Type B pancreatic cell (in vitro differentiated cells): ENCODE results near the gene PCSK9. TPM values are rescaled to one million over a fixed set of nuclear protein-coding genes. Genes with fewer than 3 reads are reported as not detected.
A peak's percentile ranks its signal among the peaks of the same experiment; 100 is the strongest.

Experiments used
- DNase-seq: peaks from one replicate; pipeline ENCODE4 v3.0.0; 2021; ENCODE audit warnings: mixed read lengths; ENCODE audit not compliant: unreplicated experiment; ENCODE audit errors: extremely low spot score
- H3K27ac Mint-ChIP-seq: 2 replicates; pipeline ENCODE4 v1.8.0; 2021; ENCODE audit warnings: mild to moderate bottlenecking, mixed read lengths
- H3K27me3 Mint-ChIP-seq: 2 replicates; pipeline ENCODE4 v1.8.0; 2021; ENCODE audit warnings: mixed read lengths
- H3K36me3 Mint-ChIP-seq: 2 replicates; pipeline ENCODE4 v1.8.0; 2021; ENCODE audit warnings: mixed read lengths
- H3K4me1 Mint-ChIP-seq: one replicate; pipeline ENCODE4 v1.8.0; 2021; ENCODE audit warnings: mixed read lengths; ENCODE audit not compliant: unreplicated experiment
- H3K4me3 Mint-ChIP-seq: 2 replicates; pipeline ENCODE4 v1.8.0; 2021; ENCODE audit warnings: mild to moderate bottlenecking, mixed read lengths
- H3K9me3 Mint-ChIP-seq: 2 replicates; pipeline ENCODE4 v1.8.0; 2021; ENCODE audit warnings: mixed read lengths
- total RNA-seq: library from RNA; stranded (reverse); gene quantifications from 2 replicates; pipeline ENCODE4 v1.2.1, GENCODE V29; 2021; ENCODE audit warnings: low replicate concordance
- TF ChIP-seq, protein P1 (sequence below): fragments of 200-600 bp; sonication (generic); conservative IDR thresholded peaks from 2 replicates; pipeline ENCODE4 v1.5.0; 2021; ENCODE audit warnings: antibody characterized with exemption, mild to moderate bottlenecking

The PCSK9 gene
- total RNA-seq, 1 donor from 2014 or later = 15.3 TPM

DNA sequence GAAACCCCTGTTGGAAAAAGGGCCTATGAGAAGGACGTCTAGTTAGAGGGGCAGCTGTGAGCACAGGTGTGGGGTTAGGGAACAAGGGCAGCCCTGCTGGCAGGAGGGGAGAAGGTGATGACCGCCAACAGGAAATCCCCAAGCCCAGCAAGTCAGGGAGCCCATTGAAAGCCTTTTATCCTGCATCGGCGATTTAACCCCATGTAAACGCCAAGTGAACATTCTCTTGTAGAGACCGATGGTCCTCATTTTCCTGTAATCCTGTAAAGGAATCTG is 41.7 kb upstream of the PCSK9 start:
- Mint-ChIP-seq H3K4me3 (peak overlapping the region; percentile 62), H3K4me1 (peaks cover 28% of the 10 kb centered on the region), H3K36me3 (no peaks in the 10 kb centered on the region), H3K9me3 (no peaks in the 10 kb centered on the region), H3K27me3 (peaks cover 45% of the 10 kb centered on the region), H3K27ac (no peak overlapping the region)
- TF ChIP-seq, protein P1, sequence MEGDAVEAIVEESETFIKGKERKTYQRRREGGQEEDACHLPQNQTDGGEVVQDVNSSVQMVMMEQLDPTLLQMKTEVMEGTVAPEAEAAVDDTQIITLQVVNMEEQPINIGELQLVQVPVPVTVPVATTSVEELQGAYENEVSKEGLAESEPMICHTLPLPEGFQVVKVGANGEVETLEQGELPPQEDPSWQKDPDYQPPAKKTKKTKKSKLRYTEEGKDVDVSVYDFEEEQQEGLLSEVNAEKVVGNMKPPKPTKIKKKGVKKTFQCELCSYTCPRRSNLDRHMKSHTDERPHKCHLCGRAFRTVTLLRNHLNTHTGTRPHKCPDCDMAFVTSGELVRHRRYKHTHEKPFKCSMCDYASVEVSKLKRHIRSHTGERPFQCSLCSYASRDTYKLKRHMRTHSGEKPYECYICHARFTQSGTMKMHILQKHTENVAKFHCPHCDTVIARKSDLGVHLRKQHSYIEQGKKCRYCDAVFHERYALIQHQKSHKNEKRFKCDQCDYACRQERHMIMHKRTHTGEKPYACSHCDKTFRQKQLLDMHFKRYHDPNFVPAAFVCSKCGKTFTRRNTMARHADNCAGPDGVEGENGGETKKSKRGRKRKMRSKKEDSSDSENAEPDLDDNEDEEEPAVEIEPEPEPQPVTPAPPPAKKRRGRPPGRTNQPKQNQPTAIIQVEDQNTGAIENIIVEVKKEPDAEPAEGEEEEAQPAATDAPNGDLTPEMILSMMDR = no peak
- DNase-seq = no peak

DNA sequence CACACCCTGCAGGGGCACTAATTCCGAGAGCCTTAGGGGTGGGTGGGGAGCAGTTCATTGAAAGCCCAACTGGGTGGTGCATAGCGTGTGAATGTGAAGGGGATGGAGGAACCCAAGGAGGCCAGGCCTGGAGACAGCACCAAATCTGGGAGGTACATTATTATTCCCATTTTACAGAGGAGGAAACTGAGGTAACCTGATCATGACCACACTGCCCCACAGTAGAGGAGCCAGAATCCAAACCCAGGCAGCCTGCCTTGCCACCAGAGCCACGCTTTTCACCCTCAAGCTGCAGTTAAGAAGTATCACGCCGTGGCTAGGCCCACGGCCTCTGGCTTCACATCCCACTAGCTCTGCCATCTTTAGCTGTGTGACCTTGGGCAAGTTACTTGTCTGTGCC is 41.2 kb upstream of the PCSK9 start:
- Mint-ChIP-seq H3K4me3 (no peak overlapping the region), H3K4me1 (peaks cover 28% of the 10 kb centered on the region), H3K36me3 (no peaks in the 10 kb centered on the region), H3K27me3 (peaks cover 45% of the 10 kb centered on the region), H3K27ac (no peak overlapping the region), H3K9me3 (no peaks in the 10 kb centered on the region)
- no peak for DNase-seq
- TF ChIP-seq, protein P1 = no peak

DNA sequence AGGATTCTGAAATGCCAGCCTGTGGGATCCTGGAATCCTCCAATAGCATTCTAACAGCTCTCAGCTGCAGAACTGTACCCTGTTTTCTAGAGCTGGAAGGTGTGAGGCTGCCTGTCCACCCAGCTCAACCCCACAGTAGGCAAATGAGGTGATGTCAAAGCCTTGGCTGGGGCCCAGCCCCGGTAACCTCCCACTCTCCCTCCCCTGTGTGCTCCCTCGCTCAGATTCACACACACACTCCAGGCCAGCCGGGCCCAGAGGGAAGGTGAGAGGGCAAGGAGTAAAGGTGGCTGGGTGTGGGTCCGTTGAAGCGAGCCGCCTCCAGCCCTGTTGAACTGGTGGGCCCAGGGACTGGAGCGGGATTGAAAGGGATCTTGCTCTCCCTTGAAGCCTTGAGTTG is 40.7 kb upstream of the PCSK9 start, which contains the start of gene BSND:
Gene BSND (plus strand): TSS at position 257 of the 400 bp plus-strand sequence. CDS start 254 bp downstream, outside the sequence.
- Mint-ChIP-seq H3K27ac (no peak within 1 kb of the TSS), H3K4me3 (no peak within 1 kb of the TSS), H3K27me3 (peaks cover 45% of the 10 kb centered on the region), H3K9me3 (no peaks in the 10 kb centered on the region), H3K36me3 (no peaks in the 10 kb centered on the region), H3K4me1 (peaks cover 28% of the 10 kb centered on the region)
- no peak for DNase-seq
- TF ChIP-seq, protein P1 = no peak

DNA sequence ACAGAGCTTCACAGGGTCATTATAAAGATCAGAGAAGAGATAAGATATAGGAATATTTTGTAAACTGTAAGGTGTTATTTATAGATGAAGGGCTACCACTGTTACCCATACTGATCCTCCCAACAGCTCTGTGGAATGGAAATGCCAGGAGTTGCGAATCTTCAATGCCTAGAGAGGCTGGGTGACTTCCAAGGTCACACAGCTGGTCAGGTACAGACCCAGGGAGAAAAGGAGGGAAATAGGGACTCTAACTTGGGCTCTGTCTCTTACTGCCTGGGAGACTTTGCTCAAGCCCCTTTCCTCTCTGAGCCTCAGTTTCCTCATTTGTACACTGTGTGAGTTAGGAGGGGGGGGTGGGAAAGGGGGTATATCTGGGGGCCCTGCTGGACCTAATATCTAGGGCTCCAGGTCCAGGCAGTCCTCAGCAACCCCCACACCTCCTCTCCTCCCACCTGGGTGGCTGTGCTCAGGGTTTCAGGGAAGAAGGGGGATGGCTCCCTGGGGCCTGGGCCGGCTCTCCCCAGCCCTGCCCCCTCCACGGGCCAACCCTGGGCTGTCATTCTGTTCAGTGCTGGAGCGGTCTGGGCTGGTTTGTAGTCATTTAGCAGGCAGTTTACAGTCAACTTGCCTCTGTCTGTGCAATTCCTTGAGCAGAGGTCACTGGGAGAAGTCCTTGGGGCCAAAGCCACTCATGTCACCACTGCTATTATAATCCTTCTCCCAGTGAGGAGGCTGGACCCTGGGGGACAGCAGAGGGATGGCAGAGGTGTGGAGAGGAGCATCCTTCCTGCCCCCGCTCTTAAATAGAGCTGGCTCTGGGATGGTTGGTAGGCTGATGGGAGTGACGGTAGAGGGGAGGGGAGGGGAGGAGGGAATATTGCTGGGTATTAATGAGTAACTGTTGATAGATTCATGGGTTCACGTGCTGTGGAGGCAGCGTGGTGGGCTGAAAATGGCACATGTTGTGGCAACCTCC is 39.0 kb upstream of the PCSK9 start:
- TF ChIP-seq, protein P1 = no peak
- Mint-ChIP-seq H3K4me1 (peaks cover 15% of the 10 kb centered on the region), H3K4me3 (no peak overlapping the region), H3K27me3 (peaks cover 41% of the 10 kb centered on the region), H3K36me3 (no peaks in the 10 kb centered on the region), H3K27ac (no peak overlapping the region), H3K9me3 (no peaks in the 10 kb centered on the region)
- no peak for DNase-seq

DNA sequence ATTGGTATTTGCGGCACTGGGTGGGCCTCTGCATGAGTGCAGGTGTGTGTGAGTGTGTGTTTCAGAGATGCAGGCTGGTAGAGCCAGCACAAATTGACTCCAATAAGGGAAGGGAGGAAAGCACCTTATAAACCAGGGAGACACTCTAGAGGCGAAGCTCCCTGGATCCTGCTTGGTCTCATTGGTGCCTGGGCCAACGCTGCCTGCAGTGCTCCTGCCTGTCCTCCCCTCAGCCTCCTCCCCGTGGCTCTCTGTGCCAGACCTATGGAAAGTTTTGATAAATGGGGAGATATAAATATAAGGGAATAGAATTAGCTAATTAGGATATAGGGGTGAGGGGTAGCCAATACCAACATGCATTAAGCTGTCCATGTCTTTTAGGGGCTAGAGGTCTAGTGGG is 38.0 kb upstream of the PCSK9 start:
- Mint-ChIP-seq H3K36me3 (no peaks in the 10 kb centered on the region), H3K9me3 (no peaks in the 10 kb centered on the region), H3K4me3 (no peak overlapping the region), H3K4me1 (peaks cover 9% of the 10 kb centered on the region), H3K27ac (no peak overlapping the region), H3K27me3 (peaks cover 32% of the 10 kb centered on the region)
- DNase-seq = no peak
- TF ChIP-seq, protein P1 = no peak
